ENCODE data around the gene CSAG1. TPM values are rescaled to one million over a fixed set of nuclear protein-coding genes. Genes with fewer than 3 reads are reported as not detected.
"Not testable (repeated sequence)": the region's sequence is repeated elsewhere in the genome, so short reads cannot be mapped to it uniquely, and the experiment has no call there.

The CSAG1 gene
- total RNA-seq, result not detected
- long read RNA-seq, donor 1, result 0 reads
- long read RNA-seq, donor 2, result 0 reads

DNA sequence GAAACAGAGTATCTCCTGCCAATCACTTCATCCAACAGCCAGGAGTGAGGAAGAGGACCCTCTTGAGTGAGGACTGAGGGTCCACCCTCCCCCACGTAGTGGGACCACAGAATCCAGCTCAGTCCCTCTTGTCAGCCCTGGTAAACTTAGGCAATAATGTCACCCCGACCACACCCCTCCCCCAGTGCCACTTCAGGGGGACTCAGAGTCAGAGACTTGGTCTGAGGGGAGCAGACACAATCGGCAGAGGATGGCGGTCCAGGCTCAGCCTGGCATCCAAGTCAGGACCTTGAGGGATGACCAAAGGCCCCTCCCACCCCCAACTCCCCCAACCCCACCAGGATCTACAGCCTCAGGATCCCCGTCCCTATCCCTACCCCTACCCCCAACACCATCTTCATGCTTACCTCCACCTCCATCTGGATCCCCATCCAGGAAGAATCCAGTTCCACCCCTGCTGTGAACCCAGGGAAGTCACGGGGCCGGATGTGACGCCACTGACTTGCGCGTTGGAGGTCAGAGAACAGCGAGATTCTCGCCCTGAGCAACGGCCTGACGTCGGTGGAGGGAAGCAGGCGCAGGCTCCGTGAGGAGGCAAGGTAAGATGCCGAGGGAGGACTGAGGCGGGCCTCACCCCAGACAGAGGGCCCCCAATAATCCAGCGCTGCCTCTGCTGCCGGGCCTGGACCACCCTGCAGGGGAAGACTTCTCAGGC is at the start of gene CSAG1, which contains the start of gene MAGEA12:
Gene CSAG1, minus strand, starts transcription at position 461 of the 715 bp plus-strand sequence. CDS start 1,261 bp downstream, outside the sequence.
Gene MAGEA12, plus strand, starts transcription at position 497 of the 715 bp plus-strand sequence. CDS start 2,405 bp downstream, outside the sequence.
- H3K4me1 ChIP-seq (ENCODE audit: low read depth), result no peaks in the 10 kb centered on the region
- no peak for DNase-seq
- intact Hi-C loops (cut with DNase I, micrococcal nuclease), result no loop called here
- no peak for ATAC-seq
- TF ChIP-seq CTCF (IDR thresholded peaks at IDR 0.05), result no peak
- no peaks in the 10 kb centered on the region for H3K36me3 ChIP-seq (ENCODE audit: low read depth)
- H3K9me3 ChIP-seq, result no peaks in the 10 kb centered on the region
- no peak within 1 kb of the TSS for H3K4me3 ChIP-seq

- H3K4me1 ChIP-seq (ENCODE audit: low read depth); ATAC-seq; H3K9me3 ChIP-seq; H3K36me3 ChIP-seq (ENCODE audit: low read depth); DNase-seq; intact Hi-C loops (cut with DNase I, micrococcal nuclease); H3K4me3 ChIP-seq: not testable (repeated sequence)
These were observed 36.2 kb upstream of the CSAG1 start, which contains the start of gene MAGEA6 for GRCh38 chrX:152769549-152770289. TSS of gene MAGEA6 (minus strand) at chrX:152769689. CDS start at chrX:152767650, 2,039 bp downstream.

- DNase-seq; H3K36me3 ChIP-seq (ENCODE audit: low read depth); H3K4me1 ChIP-seq (ENCODE audit: low read depth); ATAC-seq; intact Hi-C loops (cut with DNase I, micrococcal nuclease); H3K9me3 ChIP-seq; H3K4me3 ChIP-seq: not testable (repeated sequence)
These were observed 33.0 kb upstream of the CSAG1 start for GRCh38 chrX:152766562-152766961.

- H3K36me3 ChIP-seq (ENCODE audit: low read depth); intact Hi-C loops (cut with DNase I, micrococcal nuclease); DNase-seq; H3K4me1 ChIP-seq (ENCODE audit: low read depth); ATAC-seq; H3K9me3 ChIP-seq; H3K4me3 ChIP-seq: not testable (repeated sequence)
These were observed 28.1 kb upstream of the CSAG1 start for GRCh38 chrX:152761582-152761981.

GRCh38 chrX:152759544-152759943 is 26.0 kb upstream of the CSAG1 start:
- H3K4me1 ChIP-seq (ENCODE audit: low read depth); intact Hi-C loops (cut with DNase I, micrococcal nuclease); H3K4me3 ChIP-seq; H3K9me3 ChIP-seq; H3K36me3 ChIP-seq (ENCODE audit: low read depth); ATAC-seq; DNase-seq: not testable (repeated sequence)

DNA sequence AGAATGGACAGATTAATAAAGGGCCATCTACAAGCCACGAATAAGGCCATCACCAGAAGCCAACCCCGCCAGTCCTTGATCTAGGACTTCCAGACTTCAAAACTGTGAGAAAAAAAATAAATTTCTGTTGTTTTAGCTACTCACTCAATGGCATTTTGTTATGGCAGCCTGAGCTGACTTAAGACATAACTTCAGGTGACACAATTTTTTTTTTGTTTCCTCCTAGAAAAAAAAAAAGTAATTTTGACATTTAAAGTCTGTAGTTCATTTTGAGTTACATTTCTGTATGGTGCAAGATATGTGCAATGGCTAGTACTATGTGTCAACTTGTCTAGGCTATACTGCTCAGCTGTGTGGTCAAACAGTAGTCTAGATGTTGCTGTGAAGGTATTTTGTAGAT is 25.4 kb upstream of the CSAG1 start, which contains the start of gene CSAG3:
Gene CSAG3, plus strand, starts transcription at position 301 of the 400 bp plus-strand sequence.
- not testable (repeated sequence) for H3K4me3 ChIP-seq

GRCh38 chrX:152754871-152755270 is 21.4 kb upstream of the CSAG1 start:
- H3K36me3 ChIP-seq (ENCODE audit: low read depth); H3K4me1 ChIP-seq (ENCODE audit: low read depth); H3K9me3 ChIP-seq; ATAC-seq; intact Hi-C loops (cut with DNase I, micrococcal nuclease); DNase-seq; H3K4me3 ChIP-seq: not testable (repeated sequence)

More for the DNA sequence above, 25.4 kb upstream of the CSAG1 start, which contains the start of gene CSAG3:
- DNase-seq; ATAC-seq; H3K9me3 ChIP-seq; intact Hi-C loops (cut with DNase I, micrococcal nuclease); H3K4me1 ChIP-seq (ENCODE audit: low read depth); H3K36me3 ChIP-seq (ENCODE audit: low read depth): not testable (repeated sequence)

- H3K9me3 ChIP-seq; H3K4me3 ChIP-seq; H3K36me3 ChIP-seq (ENCODE audit: low read depth); ATAC-seq; intact Hi-C loops (cut with DNase I, micrococcal nuclease); DNase-seq; H3K4me1 ChIP-seq (ENCODE audit: low read depth): not testable (repeated sequence)
These were observed 20.4 kb upstream of the CSAG1 start, which contains the start of gene MAGEA2 for GRCh38 chrX:152753686-152754650. TSS of gene MAGEA2 (minus strand) at chrX:152753842. CDS start at chrX:152751363, 2,479 bp downstream.

All from mucosa of descending colon (tissue), 3 donors.